AG04450 (cell line): ENCODE results near the gene FN1. TPM values are rescaled to one million over a fixed set of nuclear protein-coding genes. Genes with fewer than 3 reads are reported as not detected.

Experiments used
- CTCF ChIA-PET: fragments of 300-600, 350-600 bp; formaldehyde crosslinking; extraction: SDS; loops from one replicate; lab custom pipeline; 2022; ENCODE audit warnings: antibody characterized with exemption, inconsistent platforms; lab: Charles Lee
- POLR2A ChIA-PET: fragments of 350-600 bp; formaldehyde crosslinking; extraction: SDS; loops from one replicate; lab custom pipeline; 2021; ENCODE audit warnings: antibody characterized with exemption, inconsistent platforms; lab: Yijun Ruan, JAX
- DNase-seq: peaks from one replicate; pipeline ENCODE4 v3.0.0-alpha.2; 2011; ENCODE audit warnings: low read depth, low spot score
- H3K27ac ChIP-seq: one replicate; pipeline ENCODE4 v1.5.1; 2012; ENCODE audit warnings: low read depth, low read length, control low read depth
- H3K27me3 ChIP-seq: one replicate; pipeline ENCODE4 v1.6.0; 2012; ENCODE audit warnings: low read length; ENCODE audit not compliant: control insufficient read depth, insufficient read depth
- H3K4me3 ChIP-seq: 2 replicates; pipeline ENCODE4 v1.5.1; 2011; ENCODE audit warnings: mild to moderate bottlenecking, low read depth, low read length, control low read depth
- H3K9me3 ChIP-seq: 2 replicates; pipeline ENCODE4 v1.5.1; 2012; ENCODE audit warnings: low read length; ENCODE audit not compliant: control insufficient read depth, insufficient read depth
- polyA plus RNA-seq: library from polyadenylated mRNA; depleted of rRNA; stranded (reverse); fragments of >200 nt; gene quantifications from 2 replicates; pipeline ENCODE4 v1.2.3, GENCODE V29; 2011
- TF ChIP-seq, protein P1 (sequence below): IDR thresholded peaks from 2 replicates; pipeline ENCODE4 v1.5.1; 2011; ENCODE audit warnings: low read depth, low read length, control low read depth, inconsistent platforms

Gene FN1
- polyA plus RNA-seq, 1 experiment: 6,646 TPM

DNA sequence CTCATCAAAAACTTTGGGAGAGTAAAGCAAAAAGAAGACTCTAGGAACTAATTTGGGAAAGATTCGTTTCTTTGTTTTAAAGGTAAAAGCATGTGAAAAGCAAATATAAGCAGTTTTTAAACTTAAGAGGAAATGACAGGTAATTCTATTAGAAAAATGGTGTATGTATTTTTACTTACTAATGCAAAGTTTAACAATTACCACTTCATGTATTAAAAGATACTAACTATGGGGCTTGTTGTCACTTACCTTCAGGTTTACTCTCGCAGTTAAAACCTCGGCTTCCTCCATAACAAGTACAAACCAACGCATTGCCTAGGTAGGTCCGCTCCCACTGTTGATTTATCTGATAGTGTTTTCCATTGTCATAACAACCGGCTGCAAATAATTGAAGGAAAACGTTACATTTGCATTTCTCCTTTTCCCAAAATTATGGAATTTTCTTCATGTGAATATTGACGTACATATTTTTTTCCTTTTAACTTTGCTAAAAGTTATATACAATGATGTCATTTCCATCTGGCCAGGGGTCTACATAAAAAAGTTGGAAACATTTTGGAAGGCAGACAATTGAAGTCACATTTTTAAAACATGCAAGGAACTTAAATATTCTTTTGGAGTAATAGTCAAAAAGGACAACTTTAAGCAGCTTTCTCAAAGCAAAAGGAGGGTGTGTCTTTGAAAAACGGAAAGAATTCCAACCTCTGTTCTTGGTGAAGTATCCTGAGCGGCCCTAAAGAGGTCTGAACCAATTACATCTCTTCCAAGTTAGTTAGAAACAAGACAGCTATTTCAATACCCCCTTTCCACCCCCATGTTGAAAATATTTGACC is 1.2 kb downstream of the FN1 start:
- ChIA-PET POLR2A (interaction anchor here (0.6 to 1.3 kb wide), 4 partner anchors 16 to 190 kb away, joined by 4 to 8 read pairs (median 5); no protein-coding TSS in a partner anchor), CTCF (no interaction called here)
- no peak for DNase-seq

DNA sequence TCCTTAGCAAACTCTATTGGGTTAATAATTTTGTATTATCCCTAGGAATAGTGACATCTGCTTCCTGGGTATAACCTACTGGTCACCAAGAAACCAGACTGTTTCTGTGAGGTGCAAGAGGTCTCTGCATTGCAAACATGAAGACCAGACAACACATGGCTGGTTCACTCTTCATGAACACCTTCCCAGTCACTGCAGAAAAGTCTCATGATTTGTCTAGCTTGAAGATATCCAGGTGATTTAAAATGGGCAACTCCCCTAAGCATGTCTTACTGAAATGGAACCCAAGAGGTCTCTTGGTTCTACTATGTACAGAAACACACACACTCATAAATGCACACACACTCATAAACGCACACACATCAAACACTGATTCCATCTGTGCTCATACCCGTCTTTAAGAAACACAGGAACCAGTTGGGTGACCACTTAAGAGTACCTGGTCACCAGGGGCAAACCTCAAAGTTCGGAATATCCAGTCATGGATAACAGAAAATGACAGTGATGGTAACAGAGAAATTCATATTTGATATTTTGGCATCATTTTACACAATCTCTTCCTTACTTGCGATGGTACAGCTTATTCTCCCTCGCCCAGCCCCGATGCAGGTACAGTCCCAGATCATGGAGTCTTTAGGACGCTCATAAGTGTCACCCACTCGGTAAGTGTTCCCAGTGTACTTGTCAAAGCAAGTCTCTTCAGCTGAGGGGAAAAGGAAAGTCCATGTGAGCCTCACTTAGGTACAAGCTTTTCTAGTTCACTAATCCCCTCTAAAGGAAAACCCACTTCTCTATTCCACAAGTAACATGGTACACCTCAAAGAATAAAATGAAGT is 2.9 kb downstream of the FN1 start:
- CTCF ChIA-PET: interaction anchor here (0.7 to 1.7 kb wide), 3 partner anchors 22 to 486 kb away, joined by 3 to 5 read pairs (median 3); no protein-coding TSS in a partner anchor
- peak overlapping the region; percentile 89 for H3K4me3 ChIP-seq
- TF ChIP-seq, protein P1, sequence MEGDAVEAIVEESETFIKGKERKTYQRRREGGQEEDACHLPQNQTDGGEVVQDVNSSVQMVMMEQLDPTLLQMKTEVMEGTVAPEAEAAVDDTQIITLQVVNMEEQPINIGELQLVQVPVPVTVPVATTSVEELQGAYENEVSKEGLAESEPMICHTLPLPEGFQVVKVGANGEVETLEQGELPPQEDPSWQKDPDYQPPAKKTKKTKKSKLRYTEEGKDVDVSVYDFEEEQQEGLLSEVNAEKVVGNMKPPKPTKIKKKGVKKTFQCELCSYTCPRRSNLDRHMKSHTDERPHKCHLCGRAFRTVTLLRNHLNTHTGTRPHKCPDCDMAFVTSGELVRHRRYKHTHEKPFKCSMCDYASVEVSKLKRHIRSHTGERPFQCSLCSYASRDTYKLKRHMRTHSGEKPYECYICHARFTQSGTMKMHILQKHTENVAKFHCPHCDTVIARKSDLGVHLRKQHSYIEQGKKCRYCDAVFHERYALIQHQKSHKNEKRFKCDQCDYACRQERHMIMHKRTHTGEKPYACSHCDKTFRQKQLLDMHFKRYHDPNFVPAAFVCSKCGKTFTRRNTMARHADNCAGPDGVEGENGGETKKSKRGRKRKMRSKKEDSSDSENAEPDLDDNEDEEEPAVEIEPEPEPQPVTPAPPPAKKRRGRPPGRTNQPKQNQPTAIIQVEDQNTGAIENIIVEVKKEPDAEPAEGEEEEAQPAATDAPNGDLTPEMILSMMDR: no peak
- DNase-seq: no peak
- H3K27ac ChIP-seq: peak overlapping the region; percentile 58
- H3K9me3 ChIP-seq: no peaks in the 10 kb centered on the region; the same call in 1 of the 2 replicates
- POLR2A ChIA-PET: interaction anchor here (0.9 to 1.3 kb wide), 5 partner anchors 9 to 268 kb away, joined by 3 to 8 read pairs (median 4); no protein-coding TSS in a partner anchor
- no peaks in the 10 kb centered on the region for H3K27me3 ChIP-seq

More for the DNA sequence above, 1.2 kb downstream of the FN1 start:
- TF ChIP-seq, protein P1: no peak
- Histone ChIP-seq H3K27ac (peak overlapping the region; percentile 87), H3K4me3 (peak overlapping the region; percentile 89), H3K9me3 (no peaks in the 10 kb centered on the region; the same call in 1 of the 2 replicates), H3K27me3 (no peaks in the 10 kb centered on the region)

DNA sequence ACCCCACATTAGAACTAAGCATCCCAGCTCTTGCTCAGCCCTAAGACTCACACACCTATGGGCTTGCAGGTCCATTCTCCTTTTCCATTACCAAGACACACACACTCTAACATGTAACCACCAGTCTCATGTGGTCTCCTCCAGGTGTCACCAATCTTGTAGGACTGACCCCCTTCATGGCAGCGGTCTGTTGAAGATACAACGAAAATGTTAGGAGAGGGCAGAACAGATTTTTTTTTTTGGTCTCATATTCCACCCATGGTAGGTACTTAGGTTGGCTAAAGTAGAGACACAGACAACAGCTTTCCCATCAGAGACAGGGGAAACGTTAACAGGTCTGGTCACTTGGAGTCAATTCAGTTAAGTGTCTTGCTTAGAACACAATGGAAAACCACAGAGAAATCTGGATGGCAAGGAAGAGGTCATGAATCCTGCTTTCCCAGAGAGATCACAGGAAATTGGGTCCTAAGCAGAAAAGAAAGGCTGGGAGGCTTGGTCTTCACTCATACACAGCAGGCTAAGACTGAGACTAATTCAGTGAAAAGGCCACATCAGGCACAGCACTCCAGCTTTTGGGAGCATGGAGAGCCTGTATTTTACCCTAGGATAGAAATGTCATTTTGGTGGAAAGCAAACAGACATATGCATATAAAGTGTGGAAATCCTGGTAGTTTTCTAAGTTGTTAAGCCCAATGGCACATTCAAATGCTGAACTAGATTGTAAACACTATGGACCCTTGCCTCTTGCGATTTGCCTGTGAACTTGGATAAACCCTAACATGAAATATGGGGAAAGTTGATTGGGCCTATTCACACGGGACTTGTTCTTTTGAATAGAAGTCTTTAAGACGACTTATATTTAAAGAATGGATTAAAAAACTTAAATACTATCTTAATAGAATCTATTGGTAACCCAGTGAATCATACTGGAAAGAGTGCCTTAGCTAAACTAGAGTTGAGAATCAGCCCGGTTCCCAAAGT is 3.8 kb downstream of the FN1 start:
- POLR2A ChIA-PET: interaction anchor here (0.7 to 1.5 kb wide), 5 partner anchors 14 to 268 kb away, joined by 3 to 5 read pairs (median 4); no protein-coding TSS in a partner anchor
- TF ChIP-seq, protein P1: no peak
- H3K27me3 ChIP-seq: no peaks in the 10 kb centered on the region
- H3K27ac ChIP-seq: no peak overlapping the region
- H3K4me3 ChIP-seq: peak overlapping the region; percentile 89
- H3K9me3 ChIP-seq: no peaks in the 10 kb centered on the region; the same call in 1 of the 2 replicates
- no peak for DNase-seq
- CTCF ChIA-PET: interaction anchor here (1.0 to 1.7 kb wide), 3 partner anchors 22 to 489 kb away, joined by 3 to 5 read pairs (median 5); no protein-coding TSS in a partner anchor

DNA sequence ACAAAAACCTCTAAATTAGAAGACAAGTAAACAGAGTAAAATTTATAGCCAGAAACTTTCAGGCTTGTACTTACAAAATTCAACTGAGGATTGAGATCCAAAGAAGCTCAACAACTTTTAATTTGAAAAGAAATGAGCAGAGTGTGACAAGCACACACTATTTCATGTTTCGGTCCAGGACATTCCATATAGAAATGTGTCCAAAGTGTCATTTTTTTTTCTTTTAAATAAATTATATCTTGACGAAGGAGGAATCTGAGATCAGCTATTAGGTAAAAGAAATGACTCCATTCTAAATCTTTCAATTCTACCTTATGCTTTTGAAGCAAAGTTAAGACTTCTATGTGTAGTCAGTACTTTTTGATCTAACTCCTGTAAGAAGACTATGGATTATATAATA is 4.6 kb downstream of the FN1 start:
- ChIA-PET CTCF (interaction anchor here (1.0 to 1.3 kb wide), 3 partner anchors 23 to 489 kb away, joined by 3 to 8 read pairs (median 5); no protein-coding TSS in a partner anchor), POLR2A (interaction anchor here (0.7 to 1.5 kb wide), 8 partner anchors 13 to 500 kb away, joined by 3 to 5 read pairs (median 4); no protein-coding TSS in a partner anchor)
- no peak overlapping the region for H3K27ac ChIP-seq
- H3K4me3 ChIP-seq: peak overlapping the region; percentile 89
- TF ChIP-seq, protein P1: no peak
- DNase-seq: no peak
- H3K27me3 ChIP-seq: no peaks in the 10 kb centered on the region
- no peaks in the 10 kb centered on the region; the same call in 1 of the 2 replicates for H3K9me3 ChIP-seq
